IPS-18a (cell line): ENCODE results near the gene ISG20L2.
"Not testable (repeated sequence)": the region's sequence is repeated elsewhere in the genome, so short reads cannot be mapped to it uniquely, and the experiment has no call there.

Source experiments
- H3K27ac ChIP-seq: one replicate; pipeline ENCODE4 v1.5.1; 2013; ENCODE audit warnings: low read length
- H3K27me3 ChIP-seq: one replicate; pipeline ENCODE4 v1.6.1; 2013; ENCODE audit warnings: mild to moderate bottlenecking, low read length; ENCODE audit not compliant: control insufficient read depth, insufficient read depth
- H3K36me3 ChIP-seq: one replicate; pipeline ENCODE4 v1.6.1; 2013; ENCODE audit warnings: low read depth, low read length; ENCODE audit not compliant: control insufficient read depth
- H3K4me1 ChIP-seq: one replicate; pipeline ENCODE4 v1.6.1; 2013; ENCODE audit warnings: low read depth, low read length; ENCODE audit not compliant: control insufficient read depth
- H3K4me3 ChIP-seq: one replicate; pipeline ENCODE4 v1.5.1; 2013; ENCODE audit warnings: low read length
- H3K9ac ChIP-seq: one replicate; pipeline ENCODE4 v1.6.1; 2013; ENCODE audit warnings: mild to moderate bottlenecking, low read length, moderate library complexity
- H3K9me3 ChIP-seq: one replicate; pipeline ENCODE4 v1.6.1; 2013; ENCODE audit warnings: low read depth, low read length; ENCODE audit not compliant: control insufficient read depth

The ISG20L2 gene

DNA sequence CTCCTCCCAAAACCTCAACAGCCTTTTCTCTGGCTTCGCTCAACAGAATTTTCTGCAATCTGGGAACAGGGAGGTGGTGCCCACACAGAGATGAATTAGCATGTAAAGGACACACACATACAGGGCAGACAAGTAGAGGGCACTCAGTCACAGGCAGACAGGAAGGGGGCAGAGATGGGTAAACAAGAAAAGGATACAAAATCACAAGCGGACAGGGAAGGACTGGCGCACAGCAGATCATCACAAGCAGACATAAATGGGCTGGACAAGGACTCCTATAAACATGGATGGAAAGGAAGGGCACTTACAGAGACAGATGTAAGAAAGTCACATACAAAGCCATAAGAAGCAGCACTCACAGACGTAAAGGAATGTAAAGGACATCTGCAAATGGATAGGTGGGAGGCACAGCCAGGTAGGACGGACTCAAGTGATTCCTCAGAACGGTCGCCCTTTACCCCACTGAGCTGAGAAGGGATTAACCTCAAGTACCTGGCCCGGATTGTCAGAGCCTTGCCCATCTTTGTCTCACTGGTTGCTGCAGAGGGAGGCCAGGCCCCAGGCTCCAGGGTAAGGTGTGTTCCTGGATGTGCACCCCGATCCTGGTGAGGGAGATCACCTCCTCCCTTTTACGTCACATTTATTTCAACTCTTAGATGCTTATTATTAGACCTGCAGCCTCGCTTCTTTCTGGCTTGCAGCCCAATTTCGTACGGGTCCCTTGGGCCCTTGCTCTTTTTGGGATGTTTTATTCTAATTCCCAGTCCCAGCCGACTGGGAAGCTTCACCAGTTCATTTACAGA is 37.9 kb upstream of the ISG20L2 start:
- H3K27me3 ChIP-seq: no peaks in the 10 kb centered on the region
- H3K4me3 ChIP-seq: peak overlapping the region; percentile 70
- no peaks in the 10 kb centered on the region for H3K36me3 ChIP-seq
- peak overlapping the region; percentile 62 for H3K27ac ChIP-seq
- peak overlapping the region; percentile 67 for H3K9ac ChIP-seq
- no peaks in the 10 kb centered on the region for H3K9me3 ChIP-seq
- peaks cover 16% of the 10 kb centered on the region for H3K4me1 ChIP-seq

DNA sequence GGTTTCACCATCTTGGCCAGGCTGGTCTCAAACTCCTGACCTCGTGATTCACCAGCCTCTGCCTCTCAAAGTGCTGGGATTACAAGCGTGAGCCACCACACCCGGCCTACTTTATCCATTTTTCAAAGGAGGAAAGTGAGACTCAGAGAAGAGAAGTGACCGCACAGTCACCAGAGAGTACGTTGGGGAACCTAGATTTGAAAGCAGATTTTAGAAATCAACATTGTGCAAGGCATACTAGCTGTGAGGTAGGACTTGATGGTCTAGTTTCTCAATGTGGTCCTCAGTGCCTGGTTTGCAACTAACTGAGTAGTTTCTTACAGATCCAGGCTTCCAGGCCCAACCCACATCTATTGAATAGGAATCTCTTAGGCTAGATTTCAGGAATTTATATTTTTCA is 37.1 kb upstream of the ISG20L2 start:
- Histone ChIP-seq H3K9ac (no peak overlapping the region), H3K27me3 (no peaks in the 10 kb centered on the region), H3K27ac (no peak overlapping the region), H3K9me3 (no peaks in the 10 kb centered on the region), H3K4me1 (peaks cover 16% of the 10 kb centered on the region), H3K4me3 (no peak overlapping the region), H3K36me3 (no peaks in the 10 kb centered on the region)

DNA sequence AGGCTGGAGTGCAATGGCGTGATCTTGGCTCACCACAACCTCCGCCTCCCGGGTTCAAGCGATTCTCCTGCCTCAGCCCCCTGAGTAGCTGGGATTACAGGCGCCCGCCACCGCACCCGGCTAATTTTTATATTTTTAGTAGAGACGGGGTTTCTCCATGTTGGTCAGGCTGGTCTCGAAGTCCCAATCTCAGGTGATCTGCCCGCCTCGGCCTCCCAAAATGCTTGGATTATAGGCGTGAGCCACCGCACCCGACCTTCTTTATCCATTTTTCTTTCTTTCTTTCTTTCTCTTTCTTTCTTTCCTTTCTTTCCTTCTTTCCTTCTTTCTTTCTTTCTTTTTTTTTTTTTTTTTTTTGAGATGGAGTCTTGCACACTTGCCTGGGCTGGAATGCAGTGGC is 36.6 kb upstream of the ISG20L2 start:
- H3K4me1 ChIP-seq: peaks cover 20% of the 10 kb centered on the region
- not testable (repeated sequence) for H3K9me3 ChIP-seq, H3K4me3 ChIP-seq, H3K9ac ChIP-seq, H3K36me3 ChIP-seq, H3K27ac ChIP-seq, H3K27me3 ChIP-seq

DNA sequence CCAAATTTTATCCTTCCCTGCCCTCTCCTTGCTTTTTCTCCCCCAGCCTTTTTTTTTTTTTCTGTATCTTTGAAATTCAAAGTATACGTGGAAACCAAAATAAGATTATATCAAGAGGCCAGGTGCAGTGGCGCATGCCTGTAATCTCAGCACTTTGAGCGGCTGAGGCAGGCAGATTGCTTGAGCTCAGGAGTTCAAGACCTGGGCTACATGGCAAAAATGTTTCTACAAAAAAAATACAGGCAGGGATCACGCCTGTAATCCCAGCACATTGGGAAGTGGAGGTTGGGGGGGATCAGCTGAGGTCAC is 32.2 kb upstream of the ISG20L2 start:
- peaks cover 3% of the 10 kb centered on the region for H3K4me1 ChIP-seq
- H3K27me3 ChIP-seq: no peaks in the 10 kb centered on the region
- H3K9me3 ChIP-seq: no peaks in the 10 kb centered on the region
- no peak overlapping the region for H3K9ac ChIP-seq
- no peak overlapping the region for H3K4me3 ChIP-seq
- H3K36me3 ChIP-seq: no peaks in the 10 kb centered on the region
- H3K27ac ChIP-seq: no peak overlapping the region

DNA sequence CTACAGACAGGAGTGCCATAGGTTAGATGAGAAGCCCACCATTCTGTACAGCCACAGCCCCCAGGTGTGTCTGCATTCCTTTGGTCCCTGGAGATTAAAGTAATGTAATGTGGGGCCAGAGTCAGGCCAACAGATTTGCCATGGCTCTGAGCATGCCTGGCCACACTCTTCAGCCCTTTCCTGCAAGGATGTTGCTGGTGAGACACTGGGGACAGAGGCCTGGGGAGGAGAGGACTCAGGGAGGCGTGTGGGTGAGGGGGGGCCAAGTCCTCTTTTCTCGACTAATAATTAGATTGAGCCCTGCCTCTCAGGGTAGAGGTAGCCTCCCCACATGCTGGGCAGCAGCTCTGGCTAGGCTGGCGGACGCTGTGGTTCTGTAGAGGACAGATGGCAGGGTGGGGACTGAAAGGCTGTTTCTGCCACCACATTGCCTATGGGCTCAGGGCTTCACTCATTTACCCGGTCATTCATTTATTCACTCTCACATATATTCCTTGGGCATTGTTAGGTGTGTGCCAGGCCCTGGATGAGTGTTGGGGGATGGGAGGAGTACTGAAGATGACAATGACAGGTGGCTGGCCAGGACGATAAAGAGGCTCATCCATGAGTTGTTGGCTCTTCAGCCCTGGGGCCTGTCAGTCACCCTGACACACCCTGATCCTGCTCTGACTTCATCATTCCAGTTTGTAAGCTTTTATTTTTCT is 31.7 kb upstream of the ISG20L2 start:
- H3K27ac ChIP-seq: no peak overlapping the region
- no peak overlapping the region for H3K9ac ChIP-seq

DNA sequence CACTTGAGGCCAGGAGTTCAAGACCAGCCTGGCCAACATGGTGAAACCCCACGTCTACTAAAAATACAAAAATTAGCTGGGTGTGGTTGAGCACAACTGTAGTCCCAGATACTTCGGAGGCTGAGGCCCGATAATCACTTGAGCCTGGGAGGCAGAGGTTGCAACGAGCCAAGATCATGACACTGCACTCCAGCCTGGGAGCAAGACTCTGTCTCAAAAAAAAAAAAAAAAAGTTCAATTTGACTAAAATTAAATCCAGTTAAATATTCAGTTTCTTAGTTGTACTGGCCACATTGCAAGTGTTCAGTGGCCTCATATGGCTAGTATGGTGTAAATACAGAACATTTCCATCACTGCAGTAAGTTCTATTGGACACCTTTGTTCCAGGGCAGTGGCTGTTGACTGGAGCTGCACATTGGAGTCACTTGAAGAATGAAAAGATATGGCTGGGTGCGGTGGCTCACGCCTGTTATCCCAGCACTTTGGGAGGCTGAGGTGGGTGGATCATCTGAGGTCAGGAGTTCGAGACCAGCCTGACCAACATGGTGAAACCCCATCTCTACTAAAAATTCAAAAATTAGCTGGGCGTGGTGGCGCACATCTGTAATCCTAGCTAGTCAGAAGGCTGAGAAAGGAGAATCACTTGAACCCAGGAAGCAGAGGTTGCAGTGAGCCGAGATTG is 29.1 kb upstream of the ISG20L2 start:
- not testable (repeated sequence) for H3K27me3 ChIP-seq, H3K9me3 ChIP-seq, H3K36me3 ChIP-seq

More for the DNA sequence above, 31.7 kb upstream of the ISG20L2 start:
- Histone ChIP-seq H3K27me3 (no peaks in the 10 kb centered on the region), H3K4me3 (no peak overlapping the region), H3K9me3 (no peaks in the 10 kb centered on the region), H3K4me1 (peaks cover 3% of the 10 kb centered on the region), H3K36me3 (no peaks in the 10 kb centered on the region)

DNA sequence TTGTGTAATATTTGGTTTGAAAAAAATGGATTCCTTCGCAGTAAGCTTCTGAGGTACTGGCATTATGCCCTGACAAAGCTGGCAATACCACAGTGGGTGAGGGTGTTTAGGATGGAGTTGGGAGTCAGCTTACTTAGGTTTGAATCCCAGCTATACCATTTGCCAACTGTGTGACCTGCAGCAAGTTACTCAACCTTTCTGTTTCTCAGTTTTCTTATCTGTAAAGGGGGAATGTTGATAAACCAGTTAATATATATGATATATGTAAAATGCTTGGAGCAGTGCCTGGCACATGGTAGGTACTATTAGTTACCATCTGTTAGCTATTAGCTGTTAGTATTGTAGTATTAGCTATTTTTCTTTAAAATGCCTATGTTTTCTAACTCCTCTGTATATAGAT is 27.8 kb upstream of the ISG20L2 start:
- peaks cover 15% of the 10 kb centered on the region for H3K4me1 ChIP-seq
- H3K9ac ChIP-seq: no peak overlapping the region
- H3K9me3 ChIP-seq: no peaks in the 10 kb centered on the region
- no peaks in the 10 kb centered on the region for H3K36me3 ChIP-seq
- H3K27ac ChIP-seq: no peak overlapping the region
- H3K4me3 ChIP-seq: no peak overlapping the region
- no peaks in the 10 kb centered on the region for H3K27me3 ChIP-seq

More for the DNA sequence above, 29.1 kb upstream of the ISG20L2 start:
- not testable (repeated sequence) for H3K27ac ChIP-seq, H3K4me1 ChIP-seq, H3K4me3 ChIP-seq, H3K9ac ChIP-seq

DNA sequence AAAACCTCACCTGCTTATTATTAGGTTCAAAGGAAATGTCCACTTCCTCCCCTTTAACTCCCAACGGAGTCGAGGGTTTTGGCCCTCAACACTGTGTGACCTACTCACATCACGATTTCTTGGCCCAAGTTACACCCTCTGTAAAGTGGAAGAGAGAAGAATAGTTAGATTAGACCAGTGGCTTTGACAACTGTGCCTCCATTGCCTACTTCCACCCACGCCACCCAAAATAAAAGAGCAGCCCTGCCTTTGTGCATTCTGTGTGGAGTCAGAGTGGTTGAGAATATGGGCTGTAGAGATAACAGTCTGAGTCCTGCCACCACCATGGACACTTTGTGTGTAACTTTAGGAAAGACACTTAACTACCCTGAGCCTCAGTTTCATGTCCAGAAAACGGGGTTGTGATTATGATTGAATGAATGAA is 27.0 kb upstream of the ISG20L2 start:
- Histone ChIP-seq H3K36me3 (no peaks in the 10 kb centered on the region), H3K9ac (no peak overlapping the region), H3K9me3 (no peaks in the 10 kb centered on the region), H3K4me3 (no peak overlapping the region), H3K4me1 (peaks cover 15% of the 10 kb centered on the region), H3K27me3 (no peaks in the 10 kb centered on the region), H3K27ac (no peak overlapping the region)

DNA sequence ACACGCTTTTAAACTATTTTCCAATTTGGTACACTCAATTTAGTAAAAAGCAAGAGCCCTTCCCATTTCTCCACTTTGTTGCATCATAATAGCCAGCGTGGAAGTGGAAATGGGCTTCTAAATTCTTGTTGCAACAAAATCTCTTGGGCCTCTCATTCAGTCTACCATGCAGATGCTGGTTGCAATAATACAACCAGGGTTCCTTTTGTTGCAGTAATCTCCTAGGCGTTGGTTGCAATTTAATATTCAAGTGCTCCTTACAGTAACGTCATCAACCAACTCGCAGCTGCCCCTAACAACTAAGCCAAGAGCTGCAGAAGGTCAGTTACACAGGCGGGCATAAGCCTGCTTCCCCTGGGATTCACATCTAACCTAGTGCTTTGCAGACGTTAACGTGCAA is 25.7 kb upstream of the ISG20L2 start:
- no peaks in the 10 kb centered on the region for H3K9me3 ChIP-seq
- H3K27me3 ChIP-seq: no peaks in the 10 kb centered on the region
- H3K4me3 ChIP-seq: no peak overlapping the region
- H3K36me3 ChIP-seq: no peaks in the 10 kb centered on the region
- H3K27ac ChIP-seq: no peak overlapping the region
- no peak overlapping the region for H3K9ac ChIP-seq
- peaks cover 21% of the 10 kb centered on the region for H3K4me1 ChIP-seq

DNA sequence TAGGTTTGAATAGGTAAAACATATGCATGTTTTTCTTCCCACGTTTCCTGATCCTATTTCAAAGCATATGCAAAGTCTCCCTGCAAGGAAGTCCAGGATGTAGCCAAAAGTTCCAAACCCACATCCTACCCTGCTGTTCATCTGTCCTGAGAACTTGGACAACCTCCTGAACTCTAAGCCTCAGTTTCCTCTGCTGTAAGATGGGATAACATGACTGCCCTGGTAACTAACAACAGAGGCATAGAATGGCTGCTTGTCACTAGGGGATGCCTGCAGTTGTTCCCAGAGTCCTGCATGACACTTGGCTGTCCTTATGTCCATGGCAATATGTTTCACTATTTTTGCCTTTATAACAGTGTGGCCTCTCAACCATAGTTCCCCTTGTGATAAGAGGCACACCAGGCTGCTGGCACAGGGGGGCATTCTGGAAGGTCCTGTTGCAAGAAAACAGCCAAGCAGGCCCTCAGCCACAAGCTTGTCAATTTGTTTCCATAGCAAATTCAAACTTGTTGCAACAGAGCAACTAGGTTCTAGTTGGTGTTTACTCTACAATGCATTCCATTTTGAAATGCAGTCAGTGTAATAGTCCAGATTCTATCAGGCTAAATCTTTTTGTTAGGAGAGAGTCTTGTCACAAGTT is 24.4 kb upstream of the ISG20L2 start:
- H3K27me3 ChIP-seq: no peaks in the 10 kb centered on the region
- H3K4me3 ChIP-seq: peak overlapping the region; percentile 100
- H3K9ac ChIP-seq: peak overlapping the region; percentile 99
- peaks cover 33% of the 10 kb centered on the region for H3K4me1 ChIP-seq
- H3K9me3 ChIP-seq: no peaks in the 10 kb centered on the region
- H3K27ac ChIP-seq: no peak overlapping the region
- H3K36me3 ChIP-seq: no peaks in the 10 kb centered on the region

DNA sequence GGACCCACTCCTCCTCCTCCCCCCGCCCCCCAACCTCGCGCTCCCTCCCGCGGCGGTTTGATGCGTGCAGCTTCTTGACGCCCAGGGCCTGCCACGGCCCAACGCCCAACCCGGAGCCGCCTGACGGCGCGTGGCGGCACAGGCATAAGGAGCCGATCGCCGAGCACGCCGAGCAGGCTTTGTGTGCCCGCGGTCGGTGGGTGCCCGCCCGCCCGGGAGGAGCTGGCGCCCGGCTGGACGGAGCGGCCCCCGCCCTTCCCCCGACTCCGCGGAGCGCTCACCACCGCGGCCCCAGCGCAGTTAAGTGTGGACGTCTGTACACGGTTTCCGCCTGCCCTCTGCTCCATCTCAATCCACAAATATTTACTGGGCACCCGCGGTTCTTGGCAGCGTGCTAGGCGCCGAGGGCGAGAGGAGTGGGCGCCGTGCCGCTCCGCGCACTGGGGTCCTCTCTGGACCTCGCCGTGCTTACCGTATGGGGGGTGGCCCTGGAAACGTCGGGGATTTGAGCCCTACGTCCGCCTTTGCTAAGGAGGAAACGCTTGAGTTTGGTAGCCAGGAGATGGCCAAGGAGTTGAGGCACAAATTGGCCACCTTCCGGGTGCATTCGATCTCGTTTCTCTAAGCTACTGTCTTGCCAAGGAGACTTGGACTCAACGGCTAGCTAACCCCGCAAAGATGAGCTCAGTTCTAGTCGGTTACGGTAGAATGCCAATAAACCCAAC is 23.4 kb upstream of the ISG20L2 start:
- Histone ChIP-seq H3K4me3 (peak overlapping the region; percentile 100), H3K27ac (peak overlapping the region; percentile 96), H3K36me3 (no peaks in the 10 kb centered on the region), H3K27me3 (no peaks in the 10 kb centered on the region), H3K9ac (peak overlapping the region; percentile 99), H3K4me1 (peaks cover 41% of the 10 kb centered on the region), H3K9me3 (no peaks in the 10 kb centered on the region)
